Fibroblast of the aortic adventitia (primary cell): ENCODE data around the gene PLXNC1. TPM values are rescaled to one million over a fixed set of nuclear protein-coding genes. Genes with fewer than 3 reads are reported as not detected.

Experiments
- DNase-seq: peaks from one replicate; pipeline ENCODE4 v3.0.0-alpha.2; 2010; ENCODE audit warnings: low read depth
- H3K4me3 ChIP-seq: 2 replicates; pipeline ENCODE4 v1.5.1; 2011; ENCODE audit warnings: low read depth, mild to moderate bottlenecking, control low read depth, low read length, moderate library complexity
- total RNA-seq: library from RNA; depleted of rRNA; stranded (reverse); fragments of >200 nt; gene quantifications from 2 replicates; pipeline ENCODE4 v1.2.3, GENCODE V29; 2012; ENCODE audit warnings: low replicate concordance
- TF ChIP-seq, protein P1 (sequence below): IDR thresholded peaks from 2 replicates; pipeline ENCODE4 v1.5.1; 2011; ENCODE audit warnings: mild to moderate bottlenecking, low read length, control low read depth, inconsistent platforms; ENCODE audit not compliant: insufficient read depth

Gene PLXNC1
- total RNA-seq, 1 donor: 4.3 TPM

DNA sequence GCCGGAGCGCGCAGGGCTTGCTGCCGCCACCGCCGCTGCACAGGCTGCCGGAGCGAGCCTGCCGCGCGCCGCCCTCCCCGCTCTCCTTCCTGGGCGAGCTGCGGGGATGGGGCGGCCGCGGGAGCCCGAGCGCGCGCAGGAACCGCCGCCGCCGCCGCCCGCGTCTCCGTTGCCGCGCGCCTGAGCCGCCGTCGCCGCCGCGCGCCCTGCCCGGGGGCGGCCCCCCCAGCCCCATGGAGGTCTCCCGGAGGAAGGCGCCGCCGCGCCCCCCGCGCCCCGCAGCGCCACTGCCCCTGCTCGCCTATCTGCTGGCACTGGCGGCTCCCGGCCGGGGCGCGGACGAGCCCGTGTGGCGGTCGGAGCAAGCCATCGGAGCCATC is 352 bp downstream of the PLXNC1 start:
- H3K4me3 ChIP-seq: peak overlapping the region; percentile 62
- TF ChIP-seq, protein P1, sequence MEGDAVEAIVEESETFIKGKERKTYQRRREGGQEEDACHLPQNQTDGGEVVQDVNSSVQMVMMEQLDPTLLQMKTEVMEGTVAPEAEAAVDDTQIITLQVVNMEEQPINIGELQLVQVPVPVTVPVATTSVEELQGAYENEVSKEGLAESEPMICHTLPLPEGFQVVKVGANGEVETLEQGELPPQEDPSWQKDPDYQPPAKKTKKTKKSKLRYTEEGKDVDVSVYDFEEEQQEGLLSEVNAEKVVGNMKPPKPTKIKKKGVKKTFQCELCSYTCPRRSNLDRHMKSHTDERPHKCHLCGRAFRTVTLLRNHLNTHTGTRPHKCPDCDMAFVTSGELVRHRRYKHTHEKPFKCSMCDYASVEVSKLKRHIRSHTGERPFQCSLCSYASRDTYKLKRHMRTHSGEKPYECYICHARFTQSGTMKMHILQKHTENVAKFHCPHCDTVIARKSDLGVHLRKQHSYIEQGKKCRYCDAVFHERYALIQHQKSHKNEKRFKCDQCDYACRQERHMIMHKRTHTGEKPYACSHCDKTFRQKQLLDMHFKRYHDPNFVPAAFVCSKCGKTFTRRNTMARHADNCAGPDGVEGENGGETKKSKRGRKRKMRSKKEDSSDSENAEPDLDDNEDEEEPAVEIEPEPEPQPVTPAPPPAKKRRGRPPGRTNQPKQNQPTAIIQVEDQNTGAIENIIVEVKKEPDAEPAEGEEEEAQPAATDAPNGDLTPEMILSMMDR: no peak
- no peak for DNase-seq

DNA sequence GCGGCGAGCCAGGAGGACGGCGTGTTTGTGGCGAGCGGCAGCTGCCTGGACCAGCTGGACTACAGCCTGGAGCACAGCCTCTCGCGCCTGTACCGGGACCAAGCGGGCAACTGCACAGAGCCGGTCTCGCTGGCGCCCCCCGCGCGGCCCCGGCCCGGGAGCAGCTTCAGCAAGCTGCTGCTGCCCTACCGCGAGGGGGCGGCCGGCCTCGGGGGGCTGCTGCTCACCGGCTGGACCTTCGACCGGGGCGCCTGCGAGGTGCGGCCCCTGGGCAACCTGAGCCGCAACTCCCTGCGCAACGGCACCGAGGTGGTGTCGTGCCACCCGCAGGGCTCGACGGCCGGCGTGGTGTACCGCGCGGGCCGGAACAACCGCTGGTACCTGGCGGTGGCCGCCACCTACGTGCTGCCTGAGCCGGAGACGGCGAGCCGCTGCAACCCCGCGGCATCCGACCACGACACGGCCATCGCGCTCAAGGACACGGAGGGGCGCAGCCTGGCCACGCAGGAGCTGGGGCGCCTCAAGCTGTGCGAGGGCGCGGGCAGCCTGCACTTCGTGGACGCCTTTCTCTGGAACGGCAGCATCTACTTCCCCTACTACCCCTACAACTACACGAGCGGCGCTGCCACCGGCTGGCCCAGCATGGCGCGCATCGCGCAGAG is 873 bp downstream of the PLXNC1 start:
- H3K4me3 ChIP-seq: peak overlapping the region; percentile 55

DNA sequence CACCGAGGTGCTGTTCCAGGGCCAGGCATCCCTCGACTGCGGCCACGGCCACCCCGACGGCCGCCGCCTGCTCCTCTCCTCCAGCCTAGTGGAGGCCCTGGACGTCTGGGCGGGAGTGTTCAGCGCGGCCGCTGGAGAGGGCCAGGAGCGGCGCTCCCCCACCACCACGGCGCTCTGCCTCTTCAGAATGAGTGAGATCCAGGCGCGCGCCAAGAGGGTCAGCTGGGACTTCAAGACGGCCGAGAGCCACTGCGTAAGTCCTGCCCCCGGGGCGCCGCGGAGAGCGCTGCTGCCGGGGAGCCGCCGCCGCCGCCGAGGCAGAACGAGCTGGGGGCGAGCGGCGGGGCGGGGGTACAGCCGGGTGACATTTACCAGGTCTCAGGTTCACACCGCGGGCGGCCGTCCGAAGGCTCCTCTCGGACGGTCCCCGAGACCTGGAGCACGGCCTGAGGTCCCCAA is 1.4 kb downstream of the PLXNC1 start:
- DNase-seq: no peak
- H3K4me3 ChIP-seq: peak overlapping the region; percentile 55

More for the DNA sequence above, 873 bp downstream of the PLXNC1 start:
- DNase-seq: no peak
- TF ChIP-seq, protein P1: no peak

DNA sequence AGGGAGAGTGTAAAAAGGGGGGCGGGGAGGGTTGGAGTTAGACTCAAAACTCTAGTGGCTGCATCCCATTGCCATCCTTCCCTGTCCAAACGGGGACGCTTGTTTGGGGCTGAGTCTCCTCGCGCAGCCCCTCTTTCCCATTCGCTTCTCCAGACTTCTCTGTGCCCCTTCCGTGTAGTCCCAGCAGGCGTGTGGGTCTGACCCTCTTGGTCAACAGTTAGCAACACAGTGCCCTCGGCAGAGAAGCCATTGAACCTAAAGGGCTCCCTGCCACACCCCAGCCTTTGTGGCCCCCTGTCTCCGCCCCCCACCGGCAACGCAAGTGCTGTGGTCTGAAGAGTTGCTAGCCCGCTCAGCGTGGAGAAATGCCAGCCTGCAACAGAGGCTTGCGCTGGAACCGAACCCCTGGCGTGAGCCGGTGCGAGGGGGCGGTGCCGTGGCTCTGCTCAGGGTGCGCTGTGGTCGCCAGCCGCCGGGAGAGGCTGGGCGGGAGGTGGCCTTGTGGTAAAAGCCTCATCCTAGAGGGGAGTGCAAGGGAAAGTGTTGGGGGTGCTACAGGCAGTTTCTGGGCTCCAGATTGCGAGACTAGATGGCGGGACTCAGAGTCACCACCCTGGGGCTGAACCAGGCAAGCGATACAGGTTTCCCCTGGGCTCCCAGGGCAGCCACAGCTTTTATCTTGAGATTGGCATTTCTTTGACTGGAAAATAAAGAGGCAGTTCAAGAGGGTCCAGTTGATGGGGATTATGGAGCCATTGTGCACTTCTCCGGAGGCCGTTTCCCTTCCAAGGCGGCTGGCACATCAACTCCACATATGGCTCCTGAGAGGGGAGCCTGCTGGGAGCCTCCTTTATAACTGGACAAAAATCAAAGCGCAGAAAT is 2.1 kb downstream of the PLXNC1 start:
- TF ChIP-seq, protein P1: no peak
- peak overlapping the region; percentile 55 for H3K4me3 ChIP-seq
- DNase-seq: no peak

More for the DNA sequence above, 1.4 kb downstream of the PLXNC1 start:
- TF ChIP-seq, protein P1: no peak

DNA sequence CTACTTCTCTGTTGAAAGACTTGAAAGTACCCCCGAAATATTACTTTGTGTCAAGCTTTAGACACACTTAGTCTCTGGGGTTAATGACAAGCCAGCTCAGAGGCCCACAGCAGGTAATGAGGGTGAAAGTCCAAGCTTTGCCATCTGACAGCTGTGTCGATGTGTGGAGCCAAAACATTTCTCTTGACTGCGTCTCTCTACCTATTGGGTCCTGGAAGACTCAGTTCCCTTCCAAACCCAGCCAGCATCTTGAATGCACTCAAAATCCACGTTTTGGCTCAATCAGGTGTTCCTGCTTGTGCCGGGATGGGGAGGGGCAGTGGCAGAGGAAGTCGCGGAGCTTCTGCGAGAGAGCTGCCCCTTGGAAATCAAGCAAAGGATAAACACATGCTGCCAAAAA is 3.2 kb downstream of the PLXNC1 start:
- no peak overlapping the region for H3K4me3 ChIP-seq
- TF ChIP-seq, protein P1: no peak
- DNase-seq: no peak

DNA sequence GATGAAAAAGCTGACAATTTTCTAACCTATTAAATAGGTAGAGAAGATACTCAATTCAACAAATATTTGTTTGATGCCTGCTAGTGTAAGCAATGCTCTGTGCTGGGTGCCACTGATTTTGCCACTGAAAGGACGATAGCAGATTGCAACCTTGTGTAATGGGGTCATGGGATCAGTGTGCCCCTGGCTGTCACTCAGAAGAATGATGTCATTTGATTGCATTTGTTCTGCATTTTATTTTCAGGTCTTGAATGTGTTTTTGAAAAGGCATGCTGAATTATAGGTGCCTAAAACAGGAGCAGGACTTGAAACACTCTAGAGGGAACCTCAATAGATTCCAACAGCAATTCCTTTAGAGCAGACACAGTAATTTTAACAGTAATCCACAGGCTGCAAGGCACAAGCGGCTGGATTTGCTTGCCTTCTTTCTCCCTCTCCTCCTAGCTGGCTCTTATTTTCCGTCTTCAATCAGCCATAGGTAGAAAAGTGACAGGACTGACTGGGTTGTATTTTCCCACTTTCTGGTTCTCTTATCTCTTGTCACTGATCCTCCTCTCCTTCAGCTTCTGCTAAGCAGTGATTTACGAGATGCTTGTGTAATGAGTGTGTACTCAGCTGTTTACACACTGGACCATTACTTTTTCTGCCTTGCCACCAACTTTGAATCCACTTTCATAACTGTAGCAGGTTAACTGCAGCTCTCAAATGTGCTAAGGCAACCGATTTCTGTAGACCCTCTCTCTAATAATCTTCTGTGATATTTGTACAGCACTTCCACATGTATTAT is 4.1 kb downstream of the PLXNC1 start:
- H3K4me3 ChIP-seq: no peak overlapping the region
- DNase-seq: no peak
- TF ChIP-seq, protein P1: no peak
